HepG2 (cell line): ENCODE data around the gene TPD52L2. TPM values are rescaled to one million over a fixed set of nuclear protein-coding genes. Genes with fewer than 3 reads are reported as not detected.

Experiments used
- ATM ChIP-seq: fragments of 450-650 bp; IDR thresholded peaks from 2 replicates; pipeline ENCODE4 v1.7.1; 2017; ENCODE audit warnings: mild to moderate bottlenecking, borderline replicate concordance
- DPF2 ChIP-seq: sonication (generic); formaldehyde crosslinking; IDR thresholded peaks from 2 replicates; pipeline ENCODE4 v1.4.0; 2020; ENCODE audit warnings: mild to moderate bottlenecking, low read depth, missing genetic modification reagents, borderline replicate concordance
- HNF1A ChIP-seq, 2 experiments: sonication (generic) in 1 of 2; formaldehyde crosslinking in 1 of 2; IDR thresholded peaks; 2 replicates each; pipeline versions ENCODE4 v1.4.0 to v1.6.1; 2016 to 2020; ENCODE audit warnings: borderline replicate concordance in 1 of 2, low read depth in 1 of 2, mild to moderate bottlenecking in 1 of 2, missing genetic modification reagents in 1 of 2
- MIER3 ChIP-seq: IDR thresholded peaks from 2 replicates; pipeline ENCODE4 v1.6.1; 2016; ENCODE audit warnings: missing compliant biosample characterization, borderline replicate concordance
- RERE ChIP-seq: IDR thresholded peaks from 2 replicates; pipeline ENCODE4 v1.6.1; 2016; ENCODE audit warnings: low read depth, missing genetic modification reagents, missing compliant biosample characterization
- SATB2 ChIP-seq: sonication (generic); formaldehyde crosslinking; IDR thresholded peaks from 2 replicates; pipeline ENCODE4 v1.5.0; 2020; ENCODE audit warnings: missing genetic modification reagents
- THAP9 ChIP-seq: sonication (generic); formaldehyde crosslinking; IDR thresholded peaks from 2 replicates; pipeline ENCODE4; 2020; ENCODE audit warnings: missing genetic modification reagents, mild to moderate bottlenecking, borderline replicate concordance
- TRIM24 ChIP-seq: sonication (generic); formaldehyde crosslinking; IDR thresholded peaks from 2 replicates; pipeline ENCODE4 v1.8.0; 2022; ENCODE audit warnings: mild to moderate bottlenecking, missing genetic modification reagents
- ZFY ChIP-seq: sonication (generic); formaldehyde crosslinking; IDR thresholded peaks from 2 replicates; pipeline ENCODE4 v1.4.0; 2020; ENCODE audit warnings: missing genetic modification reagents
- ZMYM3 ChIP-seq: sonication (generic); formaldehyde crosslinking; IDR thresholded peaks from 2 replicates; pipeline ENCODE4 v1.5.1; 2020; ENCODE audit warnings: mild to moderate bottlenecking, missing genetic modification reagents
- ZNF24 ChIP-seq: fragments of 450-650 bp; IDR thresholded peaks from 2 replicates; pipeline ENCODE4 v1.6.1; 2017; ENCODE audit warnings: antibody characterized with exemption, mild to moderate bottlenecking
- ZNF263 ChIP-seq: sonication (generic); formaldehyde crosslinking; IDR thresholded peaks from 2 replicates; pipeline ENCODE4 v1.4.0; 2020; ENCODE audit warnings: missing genetic modification reagents
- ZNF292 ChIP-seq: sonication (generic); formaldehyde crosslinking; IDR thresholded peaks from 2 replicates; pipeline ENCODE4 v1.8.1; 2022; ENCODE audit warnings: mild to moderate bottlenecking, low read depth, missing genetic modification reagents, borderline replicate concordance
- ZNF576 ChIP-seq: sonication (generic); formaldehyde crosslinking; IDR thresholded peaks from 2 replicates; pipeline ENCODE4 v1.4.0; 2020; ENCODE audit warnings: mild to moderate bottlenecking, missing genetic modification reagents
- polyA plus RNA-seq, 8 experiments: library from polyadenylated mRNA; depleted of rRNA in 3 of 8; stranded (reverse) in 7 of 8; unstranded in 1 of 8; fragments of >200 nt; fragmentation: Illumina TruSeq in 4 of 8; extraction: Trizol in 4 of 8; gene quantifications; 2 replicates each; pipeline versions ENCODE4 v1.2.1 to v1.2.3, GENCODE V29; 2011 to 2016; ENCODE audit warnings: low read depth in 4 of 8, missing spikeins in 1 of 8, mixed read lengths in 1 of 8; ENCODE audit not compliant: insufficient read depth in 1 of 8
- total RNA-seq, 5 experiments: library from RNA; depleted of rRNA; stranded (reverse); fragments of >200 nt; fragmentation: Illumina TruSeq; extraction: Trizol; gene quantifications; 2 replicates each; pipeline ENCODE4 v1.2.3, GENCODE V29; 2016; ENCODE audit warnings: low read depth in 1 of 5

Gene TPD52L2
- total and polyA plus RNA-seq, 2 of the 13 experiments (the other 11 are each of a cell fraction or from before 2014, with no cell fraction given) = 156 to 184 TPM

GRCh38 chr20:63833776-63834490, 31.1 kb upstream of the TPD52L2 start (continued):
- TF ChIP-seq ZNF292 (no peak), MIER3 (CRISPR knock-in tag) (no peak), THAP9 (CRISPR knock-in tag) (no peak), ATM (no peak), RERE (CRISPR knock-in tag) (no peak), SATB2 (CRISPR knock-in tag) (no peak), ZMYM3 (CRISPR knock-in tag) (no peak), ZFY (CRISPR knock-in tag) (0 out of 2 replicates have a peak, but pooled peaks have one; percentile 16), ZNF263 (peak; percentile 66; the same call in 1 of the 2 replicates), ZNF24 (no peak), ZNF576 (0 out of 2 replicates have a peak, but pooled peaks have one; percentile 74), DPF2 (CRISPR knock-in tag) (peak; percentile 49; the same call in 1 of the 2 replicates), HNF1A (IDR thresholded peaks at IDR 0.05; ENCODE audit: low read depth) (no peak), HNF1A (CRISPR knock-in tag; IDR thresholded peaks at IDR 0.05; ENCODE audit: borderline replicate concordance) (peak; percentile 54; the same call in 1 of the 2 replicates), TRIM24 (no peak)
